PC-3 (cell line): ENCODE results near the gene ZNF343.

Source experiments
- EZH2phosphoT487 ChIP-seq: fragments of 300-600 bp; sonication (generic); IDR thresholded peaks from 2 replicates; pipeline ENCODE4 v1.6.1; 2018; ENCODE audit warnings: mild to moderate bottlenecking, antibody characterized with exemption, low read length, borderline replicate concordance
- TF ChIP-seq, protein P1 (sequence below): fragments of 300-600 bp; sonication (generic); conservative IDR thresholded peaks from 2 replicates; pipeline ENCODE4 v1.5.1; 2017; ENCODE audit warnings: antibody characterized with exemption, low read depth, mild to moderate bottlenecking, low read length

DNA sequence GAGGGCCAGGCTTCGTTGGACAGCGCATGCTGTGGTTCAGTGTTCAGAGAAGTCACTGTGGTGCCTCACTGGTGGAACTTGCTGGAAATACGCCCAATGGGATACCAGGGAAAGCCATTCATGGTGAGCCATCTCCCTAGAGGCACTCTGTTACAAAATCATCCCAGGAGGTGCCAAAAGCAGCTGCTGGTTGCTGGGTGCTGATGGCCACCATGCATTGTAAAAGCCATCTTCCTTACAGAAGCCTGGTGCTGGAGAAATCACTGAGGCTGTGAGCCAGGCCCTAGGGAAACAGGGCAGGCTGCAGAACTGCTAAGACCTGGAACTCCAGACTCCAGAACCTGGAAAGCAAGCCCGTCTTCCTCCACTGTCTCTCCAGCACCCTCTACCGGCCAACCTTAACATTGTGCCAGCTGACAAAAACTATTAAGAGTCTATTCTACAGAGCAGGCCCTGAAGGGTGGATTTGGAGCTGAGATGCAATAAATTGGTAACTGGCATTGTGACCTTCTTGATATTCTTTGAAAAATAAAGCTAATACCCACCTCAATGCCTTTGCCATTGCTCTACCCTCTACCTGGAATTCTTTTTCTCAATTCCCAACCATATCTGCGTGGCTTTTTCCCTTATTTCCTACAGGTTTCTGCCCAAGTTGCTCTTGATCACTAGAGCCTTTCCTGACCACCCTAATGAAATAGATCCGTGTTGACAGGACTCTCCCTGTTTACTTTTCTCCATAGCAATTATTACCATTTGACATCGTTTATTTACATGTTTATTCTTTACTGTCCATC lies 56.6 kb downstream of the ZNF343 start:
- TF ChIP-seq, protein P1, sequence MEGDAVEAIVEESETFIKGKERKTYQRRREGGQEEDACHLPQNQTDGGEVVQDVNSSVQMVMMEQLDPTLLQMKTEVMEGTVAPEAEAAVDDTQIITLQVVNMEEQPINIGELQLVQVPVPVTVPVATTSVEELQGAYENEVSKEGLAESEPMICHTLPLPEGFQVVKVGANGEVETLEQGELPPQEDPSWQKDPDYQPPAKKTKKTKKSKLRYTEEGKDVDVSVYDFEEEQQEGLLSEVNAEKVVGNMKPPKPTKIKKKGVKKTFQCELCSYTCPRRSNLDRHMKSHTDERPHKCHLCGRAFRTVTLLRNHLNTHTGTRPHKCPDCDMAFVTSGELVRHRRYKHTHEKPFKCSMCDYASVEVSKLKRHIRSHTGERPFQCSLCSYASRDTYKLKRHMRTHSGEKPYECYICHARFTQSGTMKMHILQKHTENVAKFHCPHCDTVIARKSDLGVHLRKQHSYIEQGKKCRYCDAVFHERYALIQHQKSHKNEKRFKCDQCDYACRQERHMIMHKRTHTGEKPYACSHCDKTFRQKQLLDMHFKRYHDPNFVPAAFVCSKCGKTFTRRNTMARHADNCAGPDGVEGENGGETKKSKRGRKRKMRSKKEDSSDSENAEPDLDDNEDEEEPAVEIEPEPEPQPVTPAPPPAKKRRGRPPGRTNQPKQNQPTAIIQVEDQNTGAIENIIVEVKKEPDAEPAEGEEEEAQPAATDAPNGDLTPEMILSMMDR: peak; percentile 91
- no peak for TF ChIP-seq EZH2phosphoT487
